Measurements from ENCODE around the gene GDF2.
A peak's percentile ranks its signal among the peaks of the same experiment; 100 is the strongest.

Gene GDF2

GRCh38 chr10:47314416-47314970 lies 7.8 kb upstream of the GDF2 start:
- DNase-seq: no peak

DNA sequence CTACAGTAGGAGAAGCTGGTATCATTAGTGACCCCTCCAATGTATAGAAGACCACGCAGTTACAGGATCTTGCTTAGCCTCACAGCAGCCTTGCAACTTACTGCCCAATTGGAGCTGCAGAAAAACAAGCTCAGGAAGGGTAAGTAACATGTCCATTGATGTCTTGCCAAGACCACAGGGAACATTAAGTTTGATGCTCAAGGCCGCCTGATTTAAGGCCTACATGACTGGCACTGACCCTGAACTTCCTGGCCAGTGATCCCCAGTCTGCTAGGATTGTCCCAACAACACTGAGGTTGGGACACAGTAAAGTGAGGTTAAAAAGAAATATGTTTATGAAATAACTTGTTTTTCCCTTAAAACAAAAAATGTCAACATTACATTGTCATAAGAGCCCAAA lies 6.8 kb upstream of the GDF2 start:
- DNase-seq: no peak

DNA sequence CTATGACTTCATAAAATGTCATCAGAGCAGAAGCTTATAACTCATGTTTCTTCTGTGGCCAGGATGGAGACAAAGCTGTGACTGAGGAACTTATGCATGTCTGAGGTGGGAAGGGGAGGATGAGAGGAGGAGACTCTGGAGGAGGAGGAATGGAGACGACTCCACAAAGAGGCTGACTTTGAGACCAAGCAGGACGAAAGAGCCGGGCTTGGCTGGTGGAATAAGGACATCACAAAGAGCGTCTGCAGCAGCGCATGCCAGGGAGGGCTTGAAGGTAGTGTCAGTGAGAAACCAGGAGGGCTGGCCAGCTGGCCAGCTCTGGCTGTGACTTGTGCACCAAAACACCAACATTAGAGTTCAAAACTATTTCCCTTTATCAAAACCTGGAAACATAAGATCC lies 6.1 kb upstream of the GDF2 start:
- no peak for DNase-seq

DNA sequence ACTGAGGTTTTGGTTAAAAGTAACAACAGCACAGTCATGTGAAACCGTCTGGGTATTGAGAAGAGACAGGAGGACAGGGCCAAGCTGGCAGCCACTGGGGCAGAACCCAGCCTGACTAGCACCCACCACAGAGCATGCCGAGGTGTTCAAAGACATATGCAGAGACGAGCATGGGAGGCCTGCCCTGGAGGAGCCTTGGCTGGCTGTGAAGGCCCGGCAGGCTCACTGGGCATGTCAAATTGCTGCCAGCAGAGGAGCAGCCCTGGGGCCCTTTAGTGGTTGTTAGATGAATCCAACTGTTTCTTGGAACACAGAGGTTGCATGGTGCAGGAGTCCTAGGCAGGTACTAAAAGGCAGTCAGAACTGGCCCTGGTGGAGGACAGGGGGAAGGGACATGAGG lies 5.0 kb upstream of the GDF2 start:
- no peak for DNase-seq

GRCh38 chr10:47318706-47319105 lies 3.5 kb upstream of the GDF2 start:
- DNase-seq: no peak

GRCh38 chr10:47319784-47320183 lies 2.5 kb upstream of the GDF2 start:
- DNase-seq: peak; percentile 21

- DNase-seq: peak; percentile 5
Measured at GRCh38 chr10:47320812-47321211, 1.4 kb upstream of the GDF2 start.

DNA sequence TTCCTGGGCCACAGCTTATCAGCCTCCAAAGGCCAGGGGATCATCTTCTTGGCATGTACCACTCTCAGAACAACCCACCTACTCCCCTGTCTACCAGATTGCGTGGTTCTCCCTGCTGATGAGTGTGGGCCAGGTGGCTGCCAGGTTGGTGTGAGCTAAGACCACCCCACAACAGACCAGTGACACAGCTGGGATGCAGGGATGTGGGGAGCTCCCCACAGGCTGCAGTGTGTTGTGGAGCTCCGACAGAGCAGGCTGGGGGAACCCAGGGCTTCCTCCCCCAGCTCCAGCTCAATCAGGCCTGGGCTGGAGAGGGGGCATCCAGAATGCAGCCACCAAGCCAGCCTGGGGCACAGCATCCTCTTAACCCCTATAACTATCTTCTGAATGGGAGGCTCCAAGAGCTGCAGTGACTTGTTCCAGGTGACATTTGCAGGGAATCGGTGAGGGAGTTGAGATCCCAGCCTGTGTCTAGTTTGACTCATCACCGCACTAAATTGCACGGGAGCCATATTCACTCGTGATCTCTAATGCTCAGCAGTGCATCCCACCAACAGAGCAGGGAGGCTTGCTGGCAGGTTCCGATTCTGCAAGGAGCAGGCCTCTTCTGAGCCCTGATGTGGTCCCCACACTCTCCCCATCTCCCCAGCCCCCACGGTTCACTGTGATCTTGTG lies 596 bp upstream of the GDF2 start:
- DNase-seq: no peak

DNA sequence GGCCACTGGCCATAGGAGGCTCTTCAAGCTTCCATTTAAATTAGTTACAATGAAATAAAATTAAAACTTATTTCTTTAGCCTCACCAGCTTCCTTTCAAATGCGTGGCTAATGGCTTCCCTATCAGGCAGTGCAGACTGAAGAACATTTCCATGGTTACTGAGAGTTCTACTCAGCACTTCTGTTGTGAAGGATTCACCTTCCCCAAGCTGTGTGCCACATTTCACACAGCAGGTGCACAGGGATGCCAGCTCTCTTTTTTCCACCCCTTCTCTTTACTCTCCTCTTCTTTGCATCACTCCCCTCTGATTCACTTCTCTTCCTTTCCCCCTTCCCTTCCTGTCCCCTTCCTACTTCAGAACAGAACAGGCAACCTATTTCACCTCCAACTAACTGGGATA lies 833 bp downstream of the GDF2 start:
- no peak for DNase-seq

GRCh38 chr10:47323636-47324296 lies 1.5 kb downstream of the GDF2 start:
- no peak for DNase-seq

GRCh38 chr10:47325303-47326291 lies 3.3 kb downstream of the GDF2 start:
- no peak for DNase-seq

DNA sequence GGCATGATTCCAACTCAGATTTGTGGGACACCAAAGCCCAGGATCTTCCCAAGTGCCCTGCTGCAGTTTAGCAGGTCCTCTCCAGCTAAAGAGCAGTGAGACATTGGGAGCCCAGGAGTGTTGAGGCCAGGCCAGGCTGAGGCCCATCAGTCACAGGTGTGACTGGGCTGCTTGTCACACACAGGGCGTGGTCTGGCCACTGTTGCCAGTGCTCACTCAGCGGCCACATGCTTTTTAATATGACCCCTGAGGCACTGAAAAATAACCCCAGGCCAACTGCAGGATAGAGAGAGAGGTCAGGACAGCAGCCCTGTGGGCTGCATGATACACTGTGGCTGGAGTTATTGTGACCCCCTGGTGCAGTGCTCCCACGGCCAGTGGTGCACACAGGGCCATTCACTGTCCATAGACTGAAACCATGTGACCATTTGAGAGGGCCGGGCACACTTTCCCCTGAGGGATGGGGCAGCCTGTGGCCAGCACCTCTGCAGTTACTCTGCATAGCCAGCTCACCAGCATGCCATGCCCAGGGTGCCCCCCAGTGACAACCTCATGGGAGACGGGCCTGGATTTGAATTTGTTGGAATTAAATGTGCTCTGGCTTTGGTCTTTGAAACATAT lies 4.2 kb downstream of the GDF2 start:
- no peak for DNase-seq

- no peak for DNase-seq
Measured at GRCh38 chr10:47326927-47327330, 4.7 kb downstream of the GDF2 start.

GRCh38 chr10:47329855-47330254 lies 7.6 kb downstream of the GDF2 start:
- no peak for DNase-seq

- DNase-seq: no peak
Measured at GRCh38 chr10:47330366-47330765, 8.1 kb downstream of the GDF2 start.

- DNase-seq: no peak
Measured at GRCh38 chr10:47330804-47331203, 8.6 kb downstream of the GDF2 start.

- no peak for DNase-seq
Measured at GRCh38 chr10:47331491-47331890, 9.2 kb downstream of the GDF2 start.

DNA sequence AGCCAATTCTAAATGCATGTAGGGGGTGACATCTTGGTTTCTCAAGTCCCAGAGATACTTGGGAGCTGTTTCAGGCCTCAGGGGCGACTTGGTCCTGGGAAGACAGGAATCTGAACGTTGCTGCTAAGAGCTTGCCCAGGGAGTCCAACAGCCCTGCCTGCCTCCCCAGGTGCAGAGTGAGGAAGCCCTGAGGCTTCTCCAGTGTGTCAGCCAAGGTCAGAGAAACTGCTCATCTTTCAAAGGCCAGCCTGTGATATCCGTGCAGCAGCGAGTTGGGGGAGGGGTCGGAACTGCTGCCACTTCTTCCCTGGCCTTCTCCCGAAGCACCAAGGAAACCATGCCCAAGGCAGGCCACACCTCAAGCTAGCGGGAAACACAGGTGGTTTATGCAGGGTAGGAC lies 9.7 kb downstream of the GDF2 start:
- DNase-seq: no peak

- DNase-seq: no peak
Measured at GRCh38 chr10:47332371-47332770, 10.1 kb downstream of the GDF2 start.

DNA sequence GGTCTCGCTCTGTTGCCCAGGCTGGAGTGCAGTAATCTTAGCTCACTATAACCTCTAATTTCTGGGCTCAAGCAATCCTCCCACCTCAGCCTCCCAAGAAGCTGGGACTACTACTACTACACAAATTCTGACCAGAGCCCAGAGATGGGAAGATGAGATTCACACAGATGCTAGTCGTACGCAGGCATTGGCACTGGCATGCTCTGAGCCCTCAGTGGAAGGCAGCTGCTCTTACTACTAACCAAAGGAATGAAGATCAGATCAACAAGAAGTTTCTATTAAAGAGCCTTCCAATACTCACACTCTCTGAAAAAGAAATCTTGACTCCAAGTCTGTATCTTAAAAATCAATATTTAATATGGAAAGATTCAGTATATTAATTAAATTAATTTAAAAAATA lies 10.7 kb downstream of the GDF2 start:
- DNase-seq: no peak

GRCh38 chr10:47333532-47333931 lies 11.3 kb downstream of the GDF2 start:
- no peak for DNase-seq

DNA sequence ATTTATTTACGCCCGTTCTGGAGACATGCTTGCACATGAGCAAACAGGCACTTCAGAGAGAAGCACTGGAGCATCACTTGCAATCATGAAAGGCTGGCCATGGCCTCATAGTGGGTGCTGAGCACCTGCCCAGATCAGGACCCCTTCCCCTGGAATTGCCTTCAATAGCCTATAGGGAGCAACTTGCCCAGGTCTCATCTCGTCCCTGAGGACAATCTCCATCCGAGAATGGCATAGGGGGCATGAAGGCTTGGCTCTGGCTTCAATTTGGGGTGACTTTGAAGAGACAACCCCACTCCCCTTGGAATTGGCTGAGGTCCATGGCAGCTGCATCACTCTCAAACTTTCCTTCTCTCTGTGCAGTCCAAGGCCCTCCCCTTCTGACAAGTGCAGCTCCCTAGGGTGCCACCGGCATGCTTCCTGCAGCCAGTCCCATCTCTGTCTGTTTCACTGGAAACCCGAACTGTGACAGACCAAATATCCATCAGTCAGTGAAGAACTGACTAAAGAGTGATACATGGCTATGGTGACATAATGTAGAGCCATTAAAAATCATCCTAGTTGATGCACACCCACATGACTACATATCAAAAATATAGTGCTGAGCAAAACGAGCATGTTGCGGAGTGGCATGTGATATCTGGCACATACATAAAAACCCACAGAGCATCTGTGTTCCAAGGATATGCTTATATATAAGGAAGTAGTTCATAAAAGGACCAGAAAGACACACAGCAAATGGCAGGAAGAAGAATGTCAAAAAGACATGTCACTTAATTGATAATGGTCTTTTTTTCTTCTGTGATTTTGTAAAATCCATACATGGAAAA lies 12.4 kb downstream of the GDF2 start:
- DNase-seq: no peak

Data from femur (tissue), 1 donor.